Activated CD4-positive, CD25-positive, alpha-beta regulatory T cell treated with anti-CD3 and anti-CD28 coated beads, Interleukin-2, amount 50 U/mL, for 16 hours (primary cell): ENCODE measurements around the gene FREM1.

Source experiments
- DNase-seq: peaks from one replicate; pipeline ENCODE4 v3.0.0-alpha.2; 2020; ENCODE audit warnings: low read depth, low spot score

The FREM1 gene

DNA sequence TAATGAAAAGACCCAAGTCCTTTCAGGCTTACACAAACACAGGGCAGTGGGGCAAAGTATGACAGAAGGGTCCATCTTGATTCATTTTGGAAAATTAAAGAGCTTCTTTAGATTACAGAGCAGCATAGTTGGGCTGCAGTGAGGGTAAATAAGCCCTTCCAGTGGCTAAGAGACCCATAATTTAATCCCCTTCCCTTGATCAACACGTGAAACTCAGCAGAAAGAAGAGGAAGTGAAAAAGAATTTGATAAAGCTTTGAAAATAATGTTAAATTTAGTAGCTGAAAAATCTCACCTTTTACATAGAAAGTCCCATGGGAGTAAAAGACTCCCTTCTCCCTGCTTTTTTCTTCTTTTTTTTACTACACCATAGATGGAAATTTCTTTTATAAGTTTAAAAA, 87.6 kb downstream of the FREM1 start:
- DNase-seq = no peak

- no peak for DNase-seq
These were observed 91.0 kb downstream of the FREM1 start for GRCh38 chr9:14819183-14819582.

DNA sequence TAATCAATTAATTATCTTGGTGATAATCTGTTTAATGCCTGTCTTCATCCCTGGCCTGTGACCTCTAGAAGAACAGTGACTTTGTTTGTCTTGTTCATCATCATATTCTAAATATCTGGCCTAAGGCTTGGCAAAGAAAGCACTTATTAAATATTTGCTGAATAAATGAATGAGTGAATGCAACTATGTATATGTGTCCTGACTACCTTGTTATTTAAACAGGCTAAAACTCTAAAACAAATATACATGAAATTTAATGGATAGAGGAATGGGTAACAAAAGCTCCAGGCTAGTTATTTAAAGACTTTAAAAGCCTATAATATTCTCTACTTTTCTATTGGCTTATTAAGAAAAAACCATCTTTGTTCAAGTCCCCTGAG, 96.0 kb downstream of the FREM1 start:
- no peak for DNase-seq

GRCh38 chr9:14813336-14814248, 96.6 kb downstream of the FREM1 start:
- DNase-seq = no peak

DNA sequence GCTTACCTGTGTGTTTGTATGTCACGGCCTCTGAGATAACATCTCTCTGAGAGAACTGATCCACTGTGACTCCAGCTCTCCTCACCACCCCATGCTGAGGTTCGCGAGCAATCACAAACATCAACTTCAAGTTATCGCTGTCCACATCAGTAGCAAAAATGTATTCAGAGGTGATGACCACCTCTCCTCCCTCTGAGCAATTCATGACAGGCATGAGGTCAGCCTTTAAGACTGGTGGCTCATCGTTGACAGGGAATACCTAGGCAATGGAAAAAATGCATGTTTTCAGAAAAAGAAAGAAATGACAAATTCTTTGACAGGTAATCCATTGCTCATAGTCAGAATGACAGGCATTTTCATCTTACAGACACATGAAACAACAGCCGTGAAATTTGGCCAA, 97.4 kb downstream of the FREM1 start:
- no peak for DNase-seq

DNA sequence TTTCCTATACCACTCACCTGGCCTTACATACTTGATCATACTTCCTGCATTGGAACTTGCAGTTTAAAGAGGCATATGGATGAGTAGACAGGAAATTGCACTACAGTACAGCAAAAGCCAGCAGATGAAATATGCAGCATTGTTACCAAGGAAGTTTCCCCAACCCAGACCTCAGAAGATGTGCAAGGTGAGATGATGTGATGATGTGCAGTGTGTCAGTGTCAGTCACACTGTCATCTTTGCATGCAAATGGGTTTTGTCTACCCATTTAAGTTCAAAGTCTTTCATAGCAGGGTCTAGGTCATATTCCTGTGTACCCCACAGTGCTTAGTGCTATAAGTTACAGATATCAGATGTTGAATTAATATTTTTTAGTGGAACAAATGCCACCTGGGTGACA, 98.4 kb downstream of the FREM1 start:
- DNase-seq = no peak

GRCh38 chr9:14806941-14807520, 103.2 kb downstream of the FREM1 start:
- DNase-seq = no peak

DNA sequence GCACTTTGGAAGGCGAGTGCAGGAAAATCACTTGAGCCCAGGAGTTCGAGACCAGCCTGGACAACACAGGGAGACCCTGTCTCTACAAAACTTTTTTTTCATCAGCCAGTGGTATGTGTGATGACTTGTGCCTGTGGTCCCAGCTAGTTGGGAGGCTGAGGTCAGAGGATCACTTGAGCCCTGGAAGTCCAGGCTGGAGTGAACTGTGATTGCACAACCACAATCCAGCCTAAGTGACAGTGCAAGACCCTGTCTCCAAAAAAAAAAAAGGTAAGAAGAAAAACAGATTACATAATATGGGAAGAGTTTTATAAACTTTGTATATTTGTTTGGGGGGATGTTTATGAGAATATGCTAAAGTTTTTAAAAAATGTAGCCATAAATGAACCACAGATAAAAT, 111.2 kb downstream of the FREM1 start:
- DNase-seq = no peak

- DNase-seq = no peak
These were observed 112.8 kb downstream of the FREM1 start for GRCh38 chr9:14797435-14797834.

DNA sequence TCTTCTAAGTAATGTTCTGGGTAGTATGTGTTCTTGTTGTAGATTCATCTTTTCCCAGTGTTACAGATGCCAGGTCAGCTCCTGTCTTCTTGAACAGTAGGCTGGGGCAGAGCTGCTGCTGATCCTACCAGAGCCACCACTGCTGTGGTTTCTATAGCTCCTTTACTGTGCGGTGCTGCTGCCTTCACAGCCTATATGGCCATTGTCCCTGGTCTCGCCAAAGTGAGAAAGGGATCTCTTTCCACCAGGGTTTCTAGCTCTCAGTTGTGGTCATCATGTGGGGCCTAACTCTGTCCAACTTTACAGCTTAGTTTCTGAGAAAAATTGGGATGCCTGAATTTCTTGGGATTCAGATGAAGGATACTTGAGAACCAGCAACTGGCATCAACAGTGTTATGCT, 116.8 kb downstream of the FREM1 start:
- DNase-seq = no peak

GRCh38 chr9:14790628-14791027, 119.6 kb downstream of the FREM1 start:
- no peak for DNase-seq

DNA sequence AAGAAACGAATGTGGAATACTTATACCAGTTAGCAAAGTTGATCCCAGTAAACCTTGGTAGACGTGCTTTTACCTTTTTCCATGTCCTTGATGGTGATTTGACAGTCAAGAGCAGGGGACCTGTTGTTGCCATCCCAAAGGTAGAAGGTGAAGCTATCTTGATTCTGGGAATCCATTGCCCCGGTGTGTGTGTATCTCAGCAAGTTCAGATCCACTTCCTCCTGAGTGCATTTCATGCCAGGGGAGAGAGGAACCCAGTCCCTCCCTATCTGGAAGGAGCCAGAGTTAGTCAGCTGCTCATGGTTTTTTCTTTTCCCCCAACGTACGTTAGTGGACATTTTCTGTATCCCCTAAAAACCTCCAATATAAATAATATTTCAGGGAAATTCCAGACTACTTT, 121.4 kb downstream of the FREM1 start:
- no peak for DNase-seq

DNA sequence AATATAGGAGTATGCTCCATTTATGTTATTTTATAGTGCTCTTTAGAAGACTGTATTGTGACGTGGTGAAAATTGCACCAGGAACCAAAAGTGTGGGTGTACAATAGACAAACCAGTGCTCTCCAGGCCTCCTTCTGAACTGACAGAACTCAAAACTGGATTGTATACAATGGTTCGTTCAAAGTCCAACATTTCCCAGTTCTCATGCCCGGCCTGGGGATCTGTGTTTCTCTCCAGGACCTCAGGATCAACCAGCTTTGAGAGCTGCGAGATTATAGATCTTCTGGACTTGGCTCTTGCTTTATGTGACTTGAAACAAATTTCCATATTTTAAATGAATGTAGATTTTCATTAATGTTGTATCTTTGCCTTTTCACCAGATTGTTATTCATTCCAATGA, 126.9 kb downstream of the FREM1 start:
- DNase-seq = no peak

GRCh38 chr9:14782286-14783051, 127.8 kb downstream of the FREM1 start:
- no peak for DNase-seq

GRCh38 chr9:14780693-14781092, 129.5 kb downstream of the FREM1 start:
- no peak for DNase-seq

- no peak for DNase-seq
These were observed 130.0 kb downstream of the FREM1 start for GRCh38 chr9:14780251-14780650.

DNA sequence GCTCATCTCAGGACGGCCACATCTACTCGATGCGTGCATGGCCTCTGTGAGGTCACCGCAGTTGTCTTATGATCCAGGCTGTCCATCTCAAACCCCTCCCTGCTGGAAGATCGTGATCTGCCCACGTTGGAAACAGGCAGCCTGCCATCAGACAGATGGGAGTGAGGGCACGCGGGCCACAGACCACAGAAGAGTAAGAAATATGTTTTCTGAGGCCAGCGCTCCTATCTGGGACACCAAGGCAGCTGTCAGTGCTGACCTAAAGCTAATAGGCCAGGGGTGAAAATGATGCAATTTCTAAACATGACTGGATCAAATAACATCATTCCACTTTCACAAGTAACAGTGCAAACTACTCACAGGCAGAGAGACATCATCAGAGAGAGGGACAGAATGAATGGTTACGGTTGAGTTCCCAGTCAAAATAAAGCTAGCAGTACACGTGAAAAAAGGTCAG, 130.6 kb downstream of the FREM1 start:
- DNase-seq = no peak

DNA sequence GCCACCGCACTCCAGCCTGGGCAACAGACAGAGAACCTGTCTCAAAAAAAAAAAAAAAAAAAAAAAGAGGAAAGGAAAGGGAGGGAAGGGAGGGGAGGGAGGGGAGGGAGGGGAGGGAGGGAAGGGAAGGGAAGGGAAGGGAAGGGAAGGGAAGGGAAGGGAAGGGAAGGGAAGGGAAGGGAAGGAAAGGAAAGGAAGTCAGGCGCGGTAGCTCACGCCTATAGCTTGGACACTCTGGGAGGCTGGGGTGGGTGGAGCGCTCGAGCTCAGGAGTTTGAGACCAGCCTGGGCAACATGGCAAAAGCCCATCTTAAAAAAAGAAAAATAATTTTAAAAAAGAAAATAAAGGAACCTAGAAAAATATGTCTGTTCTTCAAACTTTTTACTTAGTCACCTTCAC, 131.7 kb downstream of the FREM1 start:
- DNase-seq = no peak

- DNase-seq = no peak
These were observed 134.3 kb downstream of the FREM1 start for GRCh38 chr9:14775917-14776316.

DNA sequence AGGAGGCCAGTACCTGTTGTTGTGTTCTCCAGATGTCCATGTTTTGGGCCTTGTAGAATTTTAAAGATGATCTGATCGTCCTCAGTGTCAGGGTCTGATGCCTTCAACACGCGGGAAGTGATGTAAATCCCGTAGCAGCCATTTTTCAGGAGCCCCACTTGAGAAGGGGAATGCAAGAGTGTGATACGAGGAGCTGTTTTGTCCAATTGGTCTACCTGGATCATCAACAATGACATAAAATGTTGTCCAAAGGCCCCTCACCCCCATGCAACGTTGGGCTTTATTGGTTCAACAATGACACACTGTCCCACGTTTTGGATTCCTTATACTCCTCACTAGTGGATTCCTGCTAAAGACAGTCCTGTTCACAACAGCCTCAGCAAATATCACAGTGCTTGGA, 139.6 kb downstream of the FREM1 start:
- no peak for DNase-seq

DNA sequence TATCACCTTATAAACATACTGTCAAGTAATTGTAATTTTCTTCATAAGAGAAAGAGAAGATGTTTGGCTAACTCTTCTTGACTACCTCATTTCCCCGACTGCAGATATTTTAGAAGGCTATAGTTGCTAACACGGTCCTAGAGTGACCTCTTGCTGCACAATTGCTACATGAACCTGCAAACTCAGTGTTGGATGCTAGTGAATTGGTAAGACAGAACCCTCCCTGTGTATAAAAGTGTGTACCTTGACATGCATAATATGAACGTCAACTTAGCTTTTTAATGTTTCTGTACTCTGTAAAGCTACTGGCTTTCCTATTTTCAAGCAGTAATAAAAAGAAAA, 141.0 kb downstream of the FREM1 start:
- no peak for DNase-seq

GRCh38 chr9:14768405-14769229, 141.6 kb downstream of the FREM1 start:
- no peak for DNase-seq
